Motor neuron (in vitro differentiated cells): ENCODE data around the gene TATDN2. TPM values are rescaled to one million over a fixed set of nuclear protein-coding genes. Genes with fewer than 3 reads are reported as not detected.

ENCODE experiments used
- ATAC-seq, 8 experiments: fragments of 200-7000 bp; cut with Tn5 transposase; replicated peaks in 6 of 8; 2 replicates each; pipeline ENCODE4 v1.8.0; 2021; ENCODE audit warnings: mild to moderate bottlenecking in 8 of 8, moderate library complexity in 8 of 8
- H3K27ac ChIP-seq, 2 donors: fragments of 250-450 bp; sonication (Bioruptor Pico); 2 replicates each; pipeline ENCODE4 v1.9.0; 2021; ENCODE audit warnings: antibody characterized with exemption in 2 of 2, mild to moderate bottlenecking in 2 of 2, moderate library complexity in 1 of 2
- H3K4me1 ChIP-seq, 2 donors: fragments of 250-450 bp; sonication (Bioruptor Pico); replicated peaks in 1 of 2; 2 replicates each; pipeline ENCODE4 v1.6.1; 2021; ENCODE audit warnings: antibody characterized with exemption in 2 of 2, mild to moderate bottlenecking in 2 of 2, moderate library complexity in 1 of 2
- H3K4me3 ChIP-seq, 5 donors: fragments of 250-450 bp; sonication (Bioruptor Pico); 2 replicates each; pipeline ENCODE4 v1.9.0; 2021; ENCODE audit warnings: antibody characterized with exemption in 5 of 5, mild to moderate bottlenecking in 5 of 5, moderate library complexity in 4 of 5
- WGBS, 10 experiments: fragments of 450-650 bp; shearing (Covaris generic); methylation state at CpG; one replicate each; pipeline ENCODE4 v1.0.0; 2022; 5-methylcytosine and 5-hydroxymethylcytosine counted together
- in situ Hi-C, 9 experiments: fragments of 400-800 bp; cut with MboI; loops; one replicate each; pipeline ENCODE4 v1.15.0; 2021; ENCODE audit warnings: low sequenced_read_pairs in 9 of 9, low pct_unique_long_range_greater_than_20kb in 2 of 9; ENCODE audit not compliant: unreplicated experiment in 9 of 9
- total RNA-seq, 8 experiments: library from RNA; unstranded; fragments of 300-600 nt; gene quantifications; 2 replicates each; pipeline versions ENCODE4 v1.2.3 to v1.2.4, GENCODE V29; 2022

TATDN2 gene
- total RNA-seq, 8 experiments from 2014 or later = 14.9 to 37.0 (median 21.9) TPM

GRCh38 chr3:10244009-10244408 lies 4.2 kb upstream of the TATDN2 start:
- in situ Hi-C loops = no loop called here
- Histone ChIP-seq H3K27ac (no peak overlapping the region), H3K4me1 (no peaks in the 10 kb centered on the region), H3K4me3 (no peak overlapping the region)
- WGBS, 10 experiments = 86 to 100% (median 100%) methylated on average over 1 to 3 of the region's 3 CpGs; no CpG with 5 or more reads in 5 of the 10 experiments
- no peak for ATAC-seq

- H3K4me1 ChIP-seq = peaks cover 5% of the 10 kb centered on the region in 2 donors
- no peak overlapping the region for H3K4me3 ChIP-seq
- in situ Hi-C loops = no loop called here
- no peak overlapping the region for H3K27ac ChIP-seq
- no peak for ATAC-seq
- WGBS, 10 experiments = 73 to 100% (median 89%) methylated on average over 1 to 6 of the region's 6 CpGs
Observed at GRCh38 chr3:10245081-10245712, 3.1 kb upstream of the TATDN2 start.

GRCh38 chr3:10247679-10248183 lies 528 bp upstream of the TATDN2 start:
- ATAC-seq = no peak
- in situ Hi-C loops = no loop called here
- 6 to 100% (median 66%) methylated on average over 1 to 13 of the region's 14 CpGs for WGBS, 10 experiments
- no peak overlapping the region for H3K27ac ChIP-seq
- H3K4me1 ChIP-seq = peaks cover 5 to 10% of the 10 kb centered on the region in 2 donors
- H3K4me3 ChIP-seq = peak overlapping the region; percentile 54 to 90 (median 65)

- peak overlapping the region in 1 of 2 donors; percentile 50 for H3K27ac ChIP-seq
- 0 to 20% (median 0%) methylated on average over 1 to 5 of the region's 32 CpGs; no CpG with 5 or more reads in 3 of the 10 experiments for WGBS, 10 experiments
Observed at GRCh38 chr3:10248984-10249748, 907 bp downstream of the TATDN2 start.

GRCh38 chr3:10249833-10250232 lies 1.6 kb downstream of the TATDN2 start:
- WGBS, 10 experiments = 0 to 50% (median 22%) methylated on average over 1 to 3 of the region's 3 CpGs; no CpG with 5 or more reads in 2 of the 10 experiments
- in situ Hi-C loops = no loop called here
- Histone ChIP-seq H3K27ac (no peak overlapping the region), H3K4me3 (peak overlapping the region; percentile 54 to 90 (median 65)), H3K4me1 (peaks cover 5 to 10% of the 10 kb centered on the region in 2 donors)
- no peak for ATAC-seq

More at GRCh38 chr3:10248984-10249748, 907 bp downstream of the TATDN2 start:
- peak in 7 of 8 experiments; percentile 0 to 10 (median 5) for ATAC-seq
- peak overlapping the region; percentile 54 to 90 (median 65) for H3K4me3 ChIP-seq
- in situ Hi-C loops = no loop called here
- H3K4me1 ChIP-seq = peaks cover 5 to 10% of the 10 kb centered on the region in 2 donors

DNA sequence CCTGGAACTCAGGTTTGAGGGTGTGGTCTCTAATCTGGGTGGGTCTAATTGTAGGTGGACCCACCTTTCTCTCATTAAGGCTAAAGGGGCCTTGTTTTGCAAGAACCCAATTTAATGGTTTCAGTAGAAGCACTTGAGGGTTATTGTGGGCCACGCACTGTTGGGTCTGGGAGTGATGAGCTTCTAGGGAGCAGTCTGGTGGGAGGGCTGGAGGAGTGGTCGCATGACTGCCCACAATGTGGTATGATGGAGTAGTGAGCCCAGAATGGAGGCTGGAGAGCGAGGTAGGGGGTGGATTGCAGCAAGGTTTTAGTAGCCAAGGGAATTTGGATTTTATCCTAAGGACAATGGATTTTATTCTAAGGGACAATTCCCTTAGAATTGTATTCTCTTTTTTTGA lies 2.7 kb downstream of the TATDN2 start:
- H3K4me1 ChIP-seq = peaks cover 5 to 10% of the 10 kb centered on the region in 2 donors
- no peak overlapping the region for H3K4me3 ChIP-seq
- no peak for ATAC-seq
- H3K27ac ChIP-seq = no peak overlapping the region
- 78 to 100% (median 100%) methylated on average over 1 to 3 of the region's 3 CpGs; no CpG with 5 or more reads in 4 of the 10 experiments for WGBS, 10 experiments
- in situ Hi-C loops = no loop called here

GRCh38 chr3:10253731-10254130 lies 5.5 kb downstream of the TATDN2 start:
- in situ Hi-C loops = no loop called here
- WGBS, 10 experiments = 80 to 100% (median 100%) methylated on average over 1 to 3 of the region's 3 CpGs; no CpG with 5 or more reads in 4 of the 10 experiments
- H3K27ac ChIP-seq = no peak overlapping the region
- ATAC-seq = no peak
- H3K4me3 ChIP-seq = no peak overlapping the region
- peaks cover 5 to 10% of the 10 kb centered on the region in 2 donors for H3K4me1 ChIP-seq

GRCh38 chr3:10255835-10256234 lies 7.6 kb downstream of the TATDN2 start:
- Histone ChIP-seq H3K4me3 (no peak overlapping the region), H3K4me1 (no peaks in the 10 kb centered on the region), H3K27ac (no peak overlapping the region)
- 80 to 100% (median 95%) methylated on average over 1 to 6 of the region's 7 CpGs; no CpG with 5 or more reads in 1 of the 10 experiments for WGBS, 10 experiments
- in situ Hi-C loops = no loop called here
- ATAC-seq = no peak

GRCh38 chr3:10259036-10259435 lies 10.8 kb downstream of the TATDN2 start:
- H3K4me1 ChIP-seq = no peaks in the 10 kb centered on the region
- no peak overlapping the region for H3K27ac ChIP-seq
- in situ Hi-C loops = no loop called here
- WGBS, 10 experiments = 56 to 100% (median 83%) methylated on average over 1 to 7 of the region's 7 CpGs; no CpG with 5 or more reads in 1 of the 10 experiments
- no peak for ATAC-seq
- no peak overlapping the region for H3K4me3 ChIP-seq

- no peak overlapping the region for H3K27ac ChIP-seq
- WGBS, 10 experiments = 57 to 100% (median 94%) methylated on average over 1 to 4 of the region's 4 CpGs; no CpG with 5 or more reads in 1 of the 10 experiments
- H3K4me3 ChIP-seq = no peak overlapping the region
- no peaks in the 10 kb centered on the region for H3K4me1 ChIP-seq
- in situ Hi-C loops = no loop called here
- ATAC-seq = no peak
Observed at GRCh38 chr3:10259798-10260197, 11.5 kb downstream of the TATDN2 start.

- no peak for ATAC-seq
- no peak overlapping the region for H3K27ac ChIP-seq
- H3K4me1 ChIP-seq = no peaks in the 10 kb centered on the region
- in situ Hi-C loops = no loop called here
- 77 to 100% (median 93%) methylated on average over 1 to 6 of the region's 6 CpGs; no CpG with 5 or more reads in 1 of the 10 experiments for WGBS, 10 experiments
- H3K4me3 ChIP-seq = no peak overlapping the region
Observed at GRCh38 chr3:10260211-10260701, 12.0 kb downstream of the TATDN2 start.

DNA sequence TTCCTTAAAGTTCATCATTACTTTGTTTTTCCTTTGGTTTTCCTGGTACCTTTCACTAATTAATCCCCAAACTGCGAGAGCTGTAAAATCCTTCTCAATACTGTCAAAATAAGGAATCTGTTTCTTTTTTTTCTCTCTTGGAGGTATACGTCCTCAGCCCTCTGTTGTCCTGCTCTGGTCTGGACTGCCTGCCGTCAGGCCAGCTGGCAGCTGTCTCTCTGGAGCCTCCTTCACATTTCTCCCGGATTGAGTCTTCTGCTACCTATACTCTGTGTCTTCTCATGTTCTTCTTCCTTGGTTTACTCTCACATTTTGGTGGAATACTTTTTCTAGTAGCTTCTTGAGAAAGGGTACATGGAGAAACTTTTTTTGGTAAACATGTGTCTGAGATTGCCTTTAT lies 13.8 kb downstream of the TATDN2 start:
- ATAC-seq = no peak
- in situ Hi-C loops = no loop called here
- no peaks in the 10 kb centered on the region for H3K4me1 ChIP-seq
- no peak overlapping the region for H3K27ac ChIP-seq
- WGBS, 10 experiments = 70 to 96% (median 83%) methylated on average over 3 to 4 of the region's 4 CpGs; no CpG with 5 or more reads in 2 of the 10 experiments
- H3K4me3 ChIP-seq = no peak overlapping the region
